H9 (cell line): ENCODE measurements around the gene PTGFRN. TPM values are rescaled to one million over a fixed set of nuclear protein-coding genes. Genes with fewer than 3 reads are reported as not detected.
A peak's percentile ranks its signal among the peaks of the same experiment; 100 is the strongest.

ENCODE experiments used
- DNase-seq: peaks from one replicate; pipeline ENCODE4 v3.0.0-alpha.2; 2017
- H2AFZ ChIP-seq: one replicate; pipeline ENCODE4 v1.6.1; 2013; ENCODE audit warnings: mild to moderate bottlenecking, low read length, control low read depth, moderate library complexity
- H2AK5ac ChIP-seq: 2 replicates; pipeline ENCODE4 v1.6.1; 2013; ENCODE audit warnings: low read length, control low read depth, mixed read lengths; ENCODE audit not compliant: insufficient read length
- H2BK120ac ChIP-seq: one replicate; pipeline ENCODE4 v1.6.1; 2013; ENCODE audit warnings: low read depth, mild to moderate bottlenecking, low read length, control low read depth, inconsistent platforms; ENCODE audit not compliant: poor library complexity, severe bottlenecking
- H2BK12ac ChIP-seq: 2 replicates; pipeline ENCODE4 v1.6.1; 2013; ENCODE audit warnings: low read length, control low read depth, mixed read lengths, low read depth; ENCODE audit not compliant: insufficient read length
- H2BK15ac ChIP-seq: 2 replicates; pipeline ENCODE4 v1.6.1; 2013; ENCODE audit warnings: low read depth, low read length, control low read depth
- H2BK20ac ChIP-seq: one replicate; pipeline ENCODE4 v1.6.1; 2013; ENCODE audit warnings: low read depth, mild to moderate bottlenecking, low read length, control low read depth, inconsistent platforms; ENCODE audit not compliant: poor library complexity, severe bottlenecking
- H2BK5ac ChIP-seq: 2 replicates; pipeline ENCODE4 v1.6.1; 2013; ENCODE audit warnings: low read length, control low read depth, mixed read lengths; ENCODE audit not compliant: insufficient read length
- H3K14ac ChIP-seq: 2 replicates; pipeline ENCODE4 v1.6.1; 2013; ENCODE audit warnings: low read length, control low read depth; ENCODE audit not compliant: insufficient read depth
- H3K18ac ChIP-seq: 2 replicates; pipeline ENCODE4 v1.6.1; 2013; ENCODE audit warnings: low read depth, mild to moderate bottlenecking, mixed read lengths, low read length, control low read depth; ENCODE audit not compliant: insufficient read length
- H3K23ac ChIP-seq: 2 replicates; pipeline ENCODE4 v1.6.1; 2013; ENCODE audit warnings: low read length, control low read depth, mixed read lengths, low read depth; ENCODE audit not compliant: insufficient read length
- H3K23me2 ChIP-seq: 2 replicates; pipeline ENCODE4 v1.6.1; 2013; ENCODE audit warnings: low read depth, mild to moderate bottlenecking, mixed read lengths, low read length, control low read depth; ENCODE audit not compliant: insufficient read length, poor library complexity, severe bottlenecking
- H3K27ac ChIP-seq: 2 replicates; pipeline ENCODE4 v1.5.1; 2013; ENCODE audit warnings: low read length, control low read depth, mixed read lengths, low read depth; ENCODE audit not compliant: insufficient read length
- H3K27me3 ChIP-seq: 2 replicates; pipeline ENCODE4 v1.6.1; 2013; ENCODE audit warnings: low read length, control low read depth, inconsistent platforms; ENCODE audit not compliant: insufficient read depth
- H3K4ac ChIP-seq: 2 replicates; pipeline ENCODE4 v1.6.1; 2013; ENCODE audit warnings: low read depth, mild to moderate bottlenecking, control low read depth, inconsistent platforms, low read length, moderate library complexity
- H3K4me1 ChIP-seq: 2 replicates; pipeline ENCODE4 v1.6.1; 2013; ENCODE audit warnings: low read length, control low read depth, inconsistent platforms; ENCODE audit not compliant: insufficient read depth
- H3K4me2 ChIP-seq: 2 replicates; pipeline ENCODE4 v1.6.1; 2013; ENCODE audit warnings: low read length, control low read depth, mixed read lengths; ENCODE audit not compliant: insufficient read length, insufficient read depth
- H3K56ac ChIP-seq: 2 replicates; pipeline ENCODE4 v1.6.1; 2013; ENCODE audit warnings: low read depth, mild to moderate bottlenecking, mixed read lengths, low read length, control low read depth; ENCODE audit not compliant: insufficient read length
- H3K79me1 ChIP-seq: 2 replicates; pipeline ENCODE4 v1.6.1; 2013; ENCODE audit warnings: low read depth, mild to moderate bottlenecking, moderate library complexity, low read length, control low read depth, inconsistent platforms; ENCODE audit not compliant: insufficient read depth, poor library complexity, severe bottlenecking
- H3K79me2 ChIP-seq: 2 replicates; pipeline ENCODE4 v1.6.1; 2013; ENCODE audit warnings: low read length, control low read depth, inconsistent platforms; ENCODE audit not compliant: insufficient read depth
- H3K9ac ChIP-seq: 2 replicates; pipeline ENCODE4 v1.6.1; 2013; ENCODE audit warnings: low read length, control low read depth, mixed read lengths; ENCODE audit not compliant: insufficient read length; ENCODE audit errors: extremely low read depth
- H3K9me3 ChIP-seq: one replicate; pipeline ENCODE4 v1.6.1; 2013; ENCODE audit warnings: low read depth, low read length, inconsistent platforms; ENCODE audit not compliant: control insufficient read depth
- H3T11ph ChIP-seq: one replicate; pipeline ENCODE4 v1.6.1; 2013; ENCODE audit warnings: mild to moderate bottlenecking, low read length, control low read depth, inconsistent platforms
- H4K20me1 ChIP-seq: one replicate; pipeline ENCODE4 v1.6.1; 2013; ENCODE audit not compliant: control insufficient read depth, insufficient read length, insufficient read depth
- H4K5ac ChIP-seq: 2 replicates; pipeline ENCODE4 v1.6.1; 2013; ENCODE audit warnings: low read depth, mild to moderate bottlenecking, mixed read lengths, low read length, control low read depth; ENCODE audit not compliant: insufficient read length
- H4K8ac ChIP-seq: replicated peaks from 2 replicates; pipeline ENCODE4 v1.6.1; 2013; ENCODE audit warnings: low read length, control low read depth, mixed read lengths, low read depth; ENCODE audit not compliant: insufficient read length
- H4K91ac ChIP-seq: 2 replicates; pipeline ENCODE4 v1.6.1; 2013; ENCODE audit warnings: low read depth, mild to moderate bottlenecking, moderate library complexity, mixed read lengths, low read length, control low read depth; ENCODE audit not compliant: insufficient read length
- H3K27ac Mint-ChIP-seq, 3 experiments: 2 replicates in 2 of 3; 3 replicates in 1 of 3; pipeline ENCODE4 v1.8.0; 2020 to 2021; ENCODE audit warnings: mixed read lengths in 3 of 3, mild to moderate bottlenecking in 1 of 3, moderate library complexity in 1 of 3
- H3K27me3 Mint-ChIP-seq: 2 replicates; pipeline ENCODE4 v1.8.0; 2021; ENCODE audit warnings: low read depth, mild to moderate bottlenecking, moderate library complexity, mixed read lengths
- H3K36me3 Mint-ChIP-seq, 3 experiments: 2 replicates in 2 of 3; 3 replicates in 1 of 3; pipeline ENCODE4 v1.8.0; 2020 to 2021; ENCODE audit warnings: low read depth in 3 of 3, mixed read lengths in 3 of 3; ENCODE audit not compliant: insufficient read depth in 1 of 3
- H3K4me1 Mint-ChIP-seq, 2 experiments: 2 replicates each; pipeline ENCODE4 v1.8.0; 2020; ENCODE audit warnings: mixed read lengths in 2 of 2
- H3K4me3 Mint-ChIP-seq, 2 experiments: 2 replicates in 1 of 2; 3 replicates in 1 of 2; pipeline ENCODE4 v1.8.0; 2020 to 2021; ENCODE audit warnings: mild to moderate bottlenecking in 2 of 2, mixed read lengths in 2 of 2, moderate library complexity in 1 of 2
- H3K9me3 Mint-ChIP-seq, 2 experiments: 2 replicates in 1 of 2; 3 replicates in 1 of 2; pipeline ENCODE4 v1.8.0; 2020; ENCODE audit warnings: mild to moderate bottlenecking in 2 of 2, mixed read lengths in 2 of 2, moderate library complexity in 1 of 2
- CTCF ChIP-seq: fragments of 200-600 bp; sonication (generic); conservative IDR thresholded peaks from 3 replicates; pipeline ENCODE4 v1.8.0; 2021; ENCODE audit warnings: antibody characterized with exemption, mild to moderate bottlenecking
- WGBS: extraction: QIAGEN DNeasy Blood & Tissue Kit; methylation state at CpG from one replicate; pipeline ENCODE4 v1.1.7; 2013; ENCODE audit warnings: missing lambda C conversion rate, low lambda C conversion rate, mixed read lengths; ENCODE audit not compliant: insufficient read length; ENCODE audit errors: extremely low coverage; 5-methylcytosine and 5-hydroxymethylcytosine counted together
- total RNA-seq: library from RNA; stranded (reverse); gene quantifications from 2 replicates; pipeline ENCODE4 v1.2.1, GENCODE V29; 2021

PTGFRN gene
- total RNA-seq, 1 experiment from 2014 or later, result 26.3 TPM

GRCh38 chr1:116881879-116882520 lies 27.7 kb upstream of the PTGFRN start:
- Histone ChIP-seq H3T11ph (no peak overlapping the region), H3K27ac (no peak overlapping the region), H3K9ac (no peak overlapping the region), H4K20me1 (no peaks in the 10 kb centered on the region), H4K5ac (no peak overlapping the region), H4K8ac (no peak overlapping the region), H3K23me2 (peaks cover 7% of the 10 kb centered on the region), H2BK120ac (no peak overlapping the region), H3K27me3 (no peaks in the 10 kb centered on the region), H2AK5ac (no peak overlapping the region), H2AFZ (no peak overlapping the region), H3K18ac (no peak overlapping the region), H2BK15ac (no peak overlapping the region), H3K4ac (no peak overlapping the region), H3K79me2 (no peaks in the 10 kb centered on the region), H3K79me1 (no peaks in the 10 kb centered on the region), H2BK20ac (no peak overlapping the region), H2BK5ac (no peak overlapping the region), H3K14ac (no peak overlapping the region), H2BK12ac (no peak overlapping the region), H3K56ac (no peak overlapping the region), H3K9me3 (no peaks in the 10 kb centered on the region), H4K91ac (no peak overlapping the region), H3K4me1 (peaks cover 6% of the 10 kb centered on the region), H3K4me2 (no peak overlapping the region), H3K23ac (no peak overlapping the region)
- Mint-ChIP-seq H3K9me3 (no peaks in the 10 kb centered on the region), H3K27ac (no peak overlapping the region; a peak in 1 of 7 replicates), H3K4me3 (no peak overlapping the region), H3K4me1 (peaks cover 2 to 5% of the 10 kb centered on the region in 2 experiments; a peak in 2 of 4 replicates), H3K27me3 (no peaks in the 10 kb centered on the region), H3K36me3 (no peaks in the 10 kb centered on the region)
- TF ChIP-seq CTCF, result peak; percentile 71
- WGBS, result no CpG with 5 or more reads among the region's 9 CpGs
- peak; percentile 78 for DNase-seq
